GM12878 (cell line): ENCODE data around the gene PRR7.

Experiments used
- JUND ChIP-seq: IDR thresholded peaks from 2 replicates; pipeline ENCODE4 v1.6.1; 2012; ENCODE audit warnings: low read depth, mild to moderate bottlenecking, low read length, improper control_type of control experiment, moderate library complexity
- SMAD1 ChIP-seq: fragments of 450-650 bp; IDR thresholded peaks from 2 replicates; pipeline ENCODE4 v1.6.1; 2018; ENCODE audit warnings: mild to moderate bottlenecking, low read depth; ENCODE audit not compliant: partially characterized antibody

DNA sequence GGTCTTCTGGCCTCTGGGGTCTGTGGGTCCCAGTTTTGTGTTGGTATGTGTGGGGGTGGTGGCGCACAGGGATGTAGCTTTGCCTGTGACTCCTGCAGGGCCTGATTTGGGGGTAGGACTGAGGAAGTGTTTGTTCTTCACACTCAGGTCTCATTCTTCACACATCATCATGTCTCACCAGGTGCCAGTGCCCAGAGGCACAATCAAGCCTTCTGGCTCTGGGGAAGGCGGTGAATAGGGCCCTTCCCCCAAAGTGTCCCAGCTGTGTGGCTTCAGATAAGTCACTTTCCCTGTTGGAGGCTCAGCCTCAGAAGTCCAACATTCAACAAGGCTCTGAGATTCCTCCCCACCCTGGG, 21.7 kb downstream of the PRR7 start:
- no peak for TF ChIP-seq SMAD1
- TF ChIP-seq JUND = no peak
